OCI-LY3 (cell line): ENCODE measurements around the gene FBXL20.

Experiments
- EZH2phosphoT487 ChIP-seq: fragments of 200-600 bp; shearing (Covaris generic); IDR thresholded peaks from 2 replicates; pipeline ENCODE4 v1.6.1; 2018; ENCODE audit warnings: antibody characterized with exemption, mixed run types, low read depth
- TF ChIP-seq, protein P1 (sequence below): fragments of 200-600, 300-600 bp; sonication (generic); IDR thresholded peaks from 2 replicates; pipeline ENCODE4 v1.5.1; 2014; ENCODE audit warnings: antibody characterized with exemption, low read length, low read depth

DNA sequence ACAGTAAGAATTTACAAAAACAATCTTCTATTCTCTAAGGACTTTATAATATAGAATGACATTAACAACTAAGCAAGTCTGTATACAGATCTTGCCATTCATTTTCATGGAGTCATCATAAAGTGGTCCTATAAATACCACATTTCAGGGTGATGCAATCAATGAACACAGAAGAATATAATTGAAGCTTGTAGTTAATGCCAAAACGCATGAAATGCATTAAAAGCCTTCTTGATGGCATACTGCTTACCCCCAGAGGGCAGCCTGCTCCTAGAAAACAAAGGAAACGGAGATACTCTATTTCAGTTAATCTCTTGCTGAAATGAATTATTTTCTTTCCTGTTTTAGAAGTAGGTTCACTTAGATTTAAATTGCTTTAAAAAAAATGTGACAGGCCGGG is 130.5 kb downstream of the FBXL20 start:
- TF ChIP-seq, protein P1, sequence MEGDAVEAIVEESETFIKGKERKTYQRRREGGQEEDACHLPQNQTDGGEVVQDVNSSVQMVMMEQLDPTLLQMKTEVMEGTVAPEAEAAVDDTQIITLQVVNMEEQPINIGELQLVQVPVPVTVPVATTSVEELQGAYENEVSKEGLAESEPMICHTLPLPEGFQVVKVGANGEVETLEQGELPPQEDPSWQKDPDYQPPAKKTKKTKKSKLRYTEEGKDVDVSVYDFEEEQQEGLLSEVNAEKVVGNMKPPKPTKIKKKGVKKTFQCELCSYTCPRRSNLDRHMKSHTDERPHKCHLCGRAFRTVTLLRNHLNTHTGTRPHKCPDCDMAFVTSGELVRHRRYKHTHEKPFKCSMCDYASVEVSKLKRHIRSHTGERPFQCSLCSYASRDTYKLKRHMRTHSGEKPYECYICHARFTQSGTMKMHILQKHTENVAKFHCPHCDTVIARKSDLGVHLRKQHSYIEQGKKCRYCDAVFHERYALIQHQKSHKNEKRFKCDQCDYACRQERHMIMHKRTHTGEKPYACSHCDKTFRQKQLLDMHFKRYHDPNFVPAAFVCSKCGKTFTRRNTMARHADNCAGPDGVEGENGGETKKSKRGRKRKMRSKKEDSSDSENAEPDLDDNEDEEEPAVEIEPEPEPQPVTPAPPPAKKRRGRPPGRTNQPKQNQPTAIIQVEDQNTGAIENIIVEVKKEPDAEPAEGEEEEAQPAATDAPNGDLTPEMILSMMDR: peak; percentile 74
- TF ChIP-seq EZH2phosphoT487: no peak
